ENCODE data around the gene CNKSR3. TPM values are rescaled to one million over a fixed set of nuclear protein-coding genes. Genes with fewer than 3 reads are reported as not detected.
"Not testable (repeated sequence)": the region's sequence is repeated elsewhere in the genome, so short reads cannot be mapped to it uniquely, and the experiment has no call there.

Gene CNKSR3
- total and polyA plus RNA-seq, 8 donors = 10.5 to 33.2 (median 29.8) TPM

DNA sequence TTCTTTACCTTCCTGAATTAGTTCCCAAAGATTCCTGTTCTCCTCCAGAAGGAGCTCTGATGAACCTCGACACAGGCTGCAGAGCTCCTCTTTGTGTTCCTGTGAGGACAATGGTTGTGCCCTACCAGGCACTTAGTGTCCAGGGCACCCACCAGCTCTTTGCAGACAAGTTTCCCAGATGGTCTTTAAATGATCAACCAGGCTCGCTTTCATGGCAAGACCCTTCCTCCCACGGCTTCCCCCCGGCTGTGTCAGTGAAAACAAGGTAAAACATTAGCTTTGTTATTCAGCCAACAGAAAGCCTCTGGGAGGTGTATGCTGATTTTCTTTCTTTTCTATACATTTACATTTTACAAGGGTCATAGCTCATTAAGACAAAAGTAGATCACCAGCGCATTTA is 32.3 kb upstream of the CNKSR3 start:
- intact Hi-C loops (cut with DNase I) = no loop called here
- no peak overlapping the region for H3K4me3 ChIP-seq
- H3K27me3 ChIP-seq = no peaks in the 10 kb centered on the region
- H3K9me3 ChIP-seq = no peaks in the 10 kb centered on the region
- no peaks in the 10 kb centered on the region for H3K4me1 ChIP-seq
- H3K36me3 ChIP-seq = no peaks in the 10 kb centered on the region
- no peak overlapping the region for H3K27ac ChIP-seq
- TF ChIP-seq, protein P1, sequence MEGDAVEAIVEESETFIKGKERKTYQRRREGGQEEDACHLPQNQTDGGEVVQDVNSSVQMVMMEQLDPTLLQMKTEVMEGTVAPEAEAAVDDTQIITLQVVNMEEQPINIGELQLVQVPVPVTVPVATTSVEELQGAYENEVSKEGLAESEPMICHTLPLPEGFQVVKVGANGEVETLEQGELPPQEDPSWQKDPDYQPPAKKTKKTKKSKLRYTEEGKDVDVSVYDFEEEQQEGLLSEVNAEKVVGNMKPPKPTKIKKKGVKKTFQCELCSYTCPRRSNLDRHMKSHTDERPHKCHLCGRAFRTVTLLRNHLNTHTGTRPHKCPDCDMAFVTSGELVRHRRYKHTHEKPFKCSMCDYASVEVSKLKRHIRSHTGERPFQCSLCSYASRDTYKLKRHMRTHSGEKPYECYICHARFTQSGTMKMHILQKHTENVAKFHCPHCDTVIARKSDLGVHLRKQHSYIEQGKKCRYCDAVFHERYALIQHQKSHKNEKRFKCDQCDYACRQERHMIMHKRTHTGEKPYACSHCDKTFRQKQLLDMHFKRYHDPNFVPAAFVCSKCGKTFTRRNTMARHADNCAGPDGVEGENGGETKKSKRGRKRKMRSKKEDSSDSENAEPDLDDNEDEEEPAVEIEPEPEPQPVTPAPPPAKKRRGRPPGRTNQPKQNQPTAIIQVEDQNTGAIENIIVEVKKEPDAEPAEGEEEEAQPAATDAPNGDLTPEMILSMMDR (IDR thresholded peaks at IDR 0.05) = no peak
- DNase-seq (no peak), ATAC-seq (no peak)

DNA sequence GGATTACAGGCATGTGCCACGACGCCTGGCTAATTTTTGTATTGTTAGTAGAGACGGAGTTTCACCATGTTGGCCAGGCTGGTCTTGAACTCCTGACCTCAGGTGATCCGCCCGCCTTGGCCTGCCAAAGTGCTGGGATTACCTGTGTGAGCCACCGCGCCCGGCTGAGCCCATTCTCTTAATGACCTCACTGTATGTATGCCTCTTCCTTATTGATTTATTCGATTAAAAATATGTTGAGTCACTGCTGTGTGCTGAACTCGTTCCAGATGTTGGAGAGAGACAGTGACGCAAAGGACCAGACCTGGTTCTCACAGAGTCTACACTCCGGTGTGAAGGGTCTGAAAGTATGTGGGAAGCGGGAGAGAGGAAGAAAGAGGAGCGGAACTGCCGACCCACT is 31.4 kb upstream of the CNKSR3 start:
- H3K4me3 ChIP-seq; ATAC-seq; H3K4me1 ChIP-seq; H3K27me3 ChIP-seq; H3K9me3 ChIP-seq; H3K27ac ChIP-seq; intact Hi-C loops (cut with DNase I); H3K36me3 ChIP-seq; DNase-seq: not testable (repeated sequence)

DNA sequence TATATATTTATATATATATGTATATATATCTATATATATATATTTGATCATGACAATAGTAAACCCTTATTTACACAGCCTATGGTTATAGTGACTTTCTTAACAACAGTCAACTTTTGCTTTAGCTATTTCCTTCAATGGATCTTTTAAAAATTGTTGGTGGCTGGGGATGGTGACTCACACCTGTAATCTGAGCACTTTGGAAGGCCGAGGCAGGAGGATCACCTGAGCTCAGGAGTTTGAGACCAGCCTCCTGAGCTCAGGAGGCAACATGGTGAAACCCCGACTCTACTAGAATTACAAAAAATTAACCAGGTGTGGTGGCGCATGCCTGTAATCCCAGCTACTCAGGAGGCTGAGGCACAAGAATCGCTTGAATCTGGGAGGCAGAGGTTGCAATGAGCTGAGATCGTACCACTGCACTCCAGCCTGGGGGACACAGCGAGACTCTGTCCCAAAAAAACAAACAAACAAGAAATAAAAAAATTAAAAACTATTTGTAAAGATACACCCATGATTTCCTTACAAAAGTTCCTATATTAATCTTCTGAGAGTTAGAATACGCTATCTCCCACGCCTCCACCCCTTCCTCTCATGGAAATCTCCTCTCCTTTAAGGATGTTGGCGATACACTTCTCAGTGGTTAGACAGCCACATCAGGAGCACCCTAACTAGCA is 29.2 kb upstream of the CNKSR3 start:
- H3K4me3 ChIP-seq = no peak overlapping the region
- H3K27me3 ChIP-seq = no peaks in the 10 kb centered on the region
- ATAC-seq = no peak
- TF ChIP-seq, protein P1 (IDR thresholded peaks at IDR 0.05) = no peak
- no peaks in the 10 kb centered on the region for H3K4me1 ChIP-seq
- no peak overlapping the region for H3K27ac ChIP-seq
- no peak for DNase-seq
- H3K9me3 ChIP-seq = no peaks in the 10 kb centered on the region
- intact Hi-C loops (cut with DNase I) = no loop called here
- no peaks in the 10 kb centered on the region for H3K36me3 ChIP-seq

DNA sequence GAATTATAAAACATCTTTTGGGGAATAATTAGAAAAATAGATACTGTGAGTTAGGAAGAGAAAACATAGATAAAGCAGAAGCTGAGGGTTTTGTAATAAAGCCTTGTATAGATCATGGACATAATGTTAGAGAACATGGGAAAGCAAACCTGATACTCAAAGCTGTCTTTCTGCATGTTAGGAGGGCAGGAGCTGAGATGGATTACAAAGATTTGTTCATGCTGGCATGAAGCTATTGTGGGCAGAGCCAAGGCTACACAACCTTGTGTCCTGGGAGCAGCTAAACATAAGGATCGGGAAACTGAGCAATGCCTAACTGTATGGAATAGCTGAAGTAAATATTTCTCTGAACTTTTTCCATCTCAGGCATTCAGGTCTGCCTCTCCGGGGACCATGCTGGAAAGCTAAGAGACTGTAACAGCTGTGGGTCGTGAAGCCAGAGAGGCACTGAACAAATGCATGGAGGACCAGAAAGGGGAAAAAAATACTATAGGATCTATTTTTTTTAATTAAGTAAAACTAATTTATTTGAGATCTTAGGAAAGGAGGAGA is 28.2 kb upstream of the CNKSR3 start:
- no peak overlapping the region for H3K27ac ChIP-seq
- TF ChIP-seq, protein P1 (IDR thresholded peaks at IDR 0.05) = no peak
- no peaks in the 10 kb centered on the region for H3K9me3 ChIP-seq
- intact Hi-C loops (cut with DNase I) = no loop called here
- H3K4me1 ChIP-seq = no peaks in the 10 kb centered on the region
- H3K27me3 ChIP-seq = no peaks in the 10 kb centered on the region
- ATAC-seq (no peak), DNase-seq (no peak)
- H3K36me3 ChIP-seq = no peaks in the 10 kb centered on the region
- H3K4me3 ChIP-seq = no peak overlapping the region

DNA sequence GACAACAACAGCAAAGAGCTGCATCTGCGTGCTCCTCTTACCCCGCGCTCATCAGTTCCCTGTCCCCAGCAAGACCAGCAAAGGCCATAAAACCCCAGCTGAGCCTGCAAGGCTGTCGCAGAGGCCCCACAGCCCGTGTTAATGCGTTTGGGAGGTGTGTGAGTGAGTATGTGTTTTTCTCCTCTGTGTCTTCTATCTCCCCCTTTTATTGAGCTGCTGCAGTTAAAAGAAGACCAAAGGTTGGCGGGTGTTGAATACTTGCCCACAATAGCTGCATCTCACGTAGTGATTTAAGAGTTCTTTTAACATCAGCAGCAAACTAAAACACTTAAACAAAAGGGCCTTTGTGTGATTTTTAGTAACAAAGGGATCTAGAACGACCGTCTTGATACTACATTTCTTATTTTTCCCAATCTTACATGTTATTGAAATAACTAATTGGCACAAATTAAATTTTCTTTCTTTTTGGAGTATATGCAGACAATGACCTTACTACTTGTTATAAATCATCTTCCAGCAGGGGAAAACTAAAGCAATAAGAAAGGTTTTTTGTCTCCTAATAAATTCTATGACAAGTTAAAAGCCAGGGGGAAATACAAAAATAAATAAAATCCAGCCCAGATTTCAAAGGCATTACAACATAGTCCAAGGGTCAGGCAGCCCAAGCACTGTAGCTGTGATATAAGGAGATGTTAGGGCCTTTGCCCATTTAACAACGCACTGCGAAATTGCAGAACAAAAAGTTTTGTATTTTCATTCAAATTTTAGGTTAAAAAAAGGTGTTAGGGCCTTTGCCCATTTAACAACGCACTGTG is 27.2 kb upstream of the CNKSR3 start:
- intact Hi-C loops (cut with DNase I) = no loop called here
- H3K9me3 ChIP-seq = no peaks in the 10 kb centered on the region
- no peaks in the 10 kb centered on the region for H3K27me3 ChIP-seq
- H3K4me1 ChIP-seq = no peaks in the 10 kb centered on the region
- DNase-seq (peak in 1 of 4 donors; percentile 54), ATAC-seq (no peak)
- TF ChIP-seq, protein P1 (IDR thresholded peaks at IDR 0.05) = no peak
- H3K27ac ChIP-seq = no peak overlapping the region
- no peaks in the 10 kb centered on the region for H3K36me3 ChIP-seq
- H3K4me3 ChIP-seq = no peak overlapping the region
